Neural progenitor cell (in vitro differentiated cells): ENCODE data around the gene IBA57. TPM values are rescaled to one million over a fixed set of nuclear protein-coding genes. Genes with fewer than 3 reads are reported as not detected.

ENCODE experiments used
- DNase-seq: peaks from one replicate; pipeline ENCODE4 v3.0.0-alpha.2; 2016; ENCODE audit warnings: low spot score
- H2AFZ ChIP-seq: fragments of 200-600 bp; sonication (generic); replicated peaks from 2 replicates; pipeline ENCODE4 v1.6.1; 2016; ENCODE audit warnings: antibody characterized with exemption
- H3F3A ChIP-seq: fragments of 200-600 bp; sonication (generic); 2 replicates; pipeline ENCODE4 v1.6.1; 2016; ENCODE audit warnings: antibody characterized with exemption, low read depth
- H3K27ac ChIP-seq: fragments of 200-600 bp; sonication (generic); 2 replicates; pipeline ENCODE4 v1.5.1; 2016; ENCODE audit warnings: mild to moderate bottlenecking
- H3K27me3 ChIP-seq: fragments of 200-600 bp; sonication (generic); 2 replicates; pipeline ENCODE4 v1.6.1; 2016; ENCODE audit warnings: mild to moderate bottlenecking, moderate library complexity
- H3K36me3 ChIP-seq: fragments of 200-600 bp; sonication (generic); 2 replicates; pipeline ENCODE4 v1.5.1; 2016
- H3K4me1 ChIP-seq: fragments of 200-600 bp; sonication (generic); 2 replicates; pipeline ENCODE4 v1.6.1; 2016; ENCODE audit warnings: mixed run types
- H3K4me2 ChIP-seq: fragments of 200-600 bp; sonication (generic); 2 replicates; pipeline ENCODE4 v1.6.1; 2016
- H3K4me3 ChIP-seq: fragments of 200-600 bp; sonication (generic); 2 replicates; pipeline ENCODE4 v1.5.1; 2016
- H3K79me2 ChIP-seq: fragments of 200-600 bp; sonication (generic); 2 replicates; pipeline ENCODE4 v1.6.1; 2016; ENCODE audit warnings: low read depth
- H3K9ac ChIP-seq: fragments of 200-600 bp; sonication (generic); 2 replicates; pipeline ENCODE4 v1.6.1; 2016
- H3K9me3 ChIP-seq: fragments of 200-600 bp; sonication (generic); 2 replicates; pipeline ENCODE4 v1.5.1; 2016; ENCODE audit warnings: low read depth
- H4K20me1 ChIP-seq: fragments of 200-600 bp; sonication (generic); 2 replicates; pipeline ENCODE4 v1.6.1; 2016; ENCODE audit warnings: low read depth
- H3K27ac Mint-ChIP-seq: 3 replicates; pipeline ENCODE4 v1.8.0; 2021; ENCODE audit warnings: mixed read lengths
- H3K27me3 Mint-ChIP-seq: 2 replicates; pipeline ENCODE4 v1.8.0; 2022; ENCODE audit warnings: low read depth, mild to moderate bottlenecking, inconsistent platforms, moderate library complexity, mixed read lengths; ENCODE audit not compliant: insufficient read depth
- H3K36me3 Mint-ChIP-seq: 3 replicates; pipeline ENCODE4 v1.8.0; 2021; ENCODE audit warnings: mixed read lengths
- H3K4me1 Mint-ChIP-seq: 3 replicates; pipeline ENCODE4 v1.8.0; 2021; ENCODE audit warnings: mixed read lengths
- H3K4me3 Mint-ChIP-seq: 3 replicates; pipeline ENCODE4 v1.8.0; 2021; ENCODE audit warnings: mild to moderate bottlenecking, moderate library complexity, mixed read lengths
- H3K9me3 Mint-ChIP-seq: 3 replicates; pipeline ENCODE4 v1.8.0; 2020; ENCODE audit warnings: mixed read lengths
- EZH2 ChIP-seq: fragments of 200-600 bp; sonication (generic); IDR thresholded peaks from 2 replicates; pipeline ENCODE4 v1.6.1; 2017; ENCODE audit warnings: antibody characterized with exemption, mild to moderate bottlenecking, moderate library complexity
- EZH2phosphoT487 ChIP-seq: fragments of 200-600 bp; sonication (generic); IDR thresholded peaks from 2 replicates; pipeline ENCODE4 v1.6.1; 2017; ENCODE audit warnings: antibody characterized with exemption
- total RNA-seq: library from RNA; depleted of rRNA; stranded (reverse); fragments of >200 nt; gene quantifications from 2 replicates; pipeline ENCODE4 v1.2.3, GENCODE V29; 2015; ENCODE audit warnings: low replicate concordance
- TF ChIP-seq, protein P1 (sequence below): fragments of 200-600 bp; sonication (generic); IDR thresholded peaks from 2 replicates; pipeline ENCODE4 v1.5.1; 2017; ENCODE audit warnings: antibody characterized with exemption, mild to moderate bottlenecking

IBA57 gene
- total RNA-seq, 1 donor from 2014 or later: 2.2 TPM

DNA sequence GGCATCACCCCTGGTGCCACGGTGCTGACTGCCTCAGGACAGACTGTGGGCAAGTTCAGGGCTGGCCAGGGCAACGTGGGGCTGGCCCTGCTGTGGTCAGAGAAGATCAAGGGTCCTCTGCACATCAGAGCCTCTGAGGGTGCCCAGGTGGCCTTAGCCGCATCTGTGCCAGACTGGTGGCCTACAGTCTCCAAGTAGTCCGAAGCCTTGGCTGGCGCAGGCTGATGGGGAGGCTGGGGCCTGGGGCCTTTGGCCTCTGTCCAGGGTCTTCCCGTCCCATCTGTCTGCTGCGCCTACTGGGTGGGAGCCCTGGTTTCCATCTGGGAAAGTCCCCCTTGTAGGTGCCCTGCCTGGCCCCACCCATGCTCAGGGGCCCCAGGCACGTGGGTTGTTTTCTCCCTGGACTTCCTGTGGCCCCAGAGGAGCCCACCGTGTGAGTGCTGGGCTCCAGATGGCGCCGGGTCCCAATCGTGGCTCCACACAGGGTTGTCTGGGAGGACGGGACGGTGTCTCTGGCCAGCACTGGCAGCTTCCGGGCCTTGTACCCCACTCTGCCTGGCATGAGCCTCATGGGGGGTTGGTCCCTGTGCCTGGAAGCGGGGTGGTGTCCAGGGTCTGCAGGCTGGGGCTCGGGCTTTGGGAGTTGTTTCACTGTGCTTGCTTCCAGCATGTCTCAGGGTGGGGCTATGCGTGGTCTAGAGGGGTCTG, 9.9 kb downstream of the IBA57 start:
- H3K4me1 ChIP-seq: peaks cover 4% of the 10 kb centered on the region
- Mint-ChIP-seq H3K4me1 (no peaks in the 10 kb centered on the region), H3K36me3 (peaks cover 2% of the 10 kb centered on the region), H3K9me3 (no peaks in the 10 kb centered on the region), H3K27me3 (no peaks in the 10 kb centered on the region), H3K4me3 (peak overlapping the region; percentile 21), H3K27ac (no peak overlapping the region)
- no peak overlapping the region for H3K9ac ChIP-seq
- H3K4me3 ChIP-seq: no peak overlapping the region
- H3F3A ChIP-seq: no peaks in the 10 kb centered on the region
- no peaks in the 10 kb centered on the region for H3K36me3 ChIP-seq
- H3K79me2 ChIP-seq: peaks cover 11% of the 10 kb centered on the region
- H3K27ac ChIP-seq: no peak overlapping the region
- no peak overlapping the region for H3K4me2 ChIP-seq
- H3K27me3 ChIP-seq: no peaks in the 10 kb centered on the region
- no peaks in the 10 kb centered on the region for H3K9me3 ChIP-seq
- no peak for TF ChIP-seq EZH2phosphoT487
- TF ChIP-seq, protein P1, sequence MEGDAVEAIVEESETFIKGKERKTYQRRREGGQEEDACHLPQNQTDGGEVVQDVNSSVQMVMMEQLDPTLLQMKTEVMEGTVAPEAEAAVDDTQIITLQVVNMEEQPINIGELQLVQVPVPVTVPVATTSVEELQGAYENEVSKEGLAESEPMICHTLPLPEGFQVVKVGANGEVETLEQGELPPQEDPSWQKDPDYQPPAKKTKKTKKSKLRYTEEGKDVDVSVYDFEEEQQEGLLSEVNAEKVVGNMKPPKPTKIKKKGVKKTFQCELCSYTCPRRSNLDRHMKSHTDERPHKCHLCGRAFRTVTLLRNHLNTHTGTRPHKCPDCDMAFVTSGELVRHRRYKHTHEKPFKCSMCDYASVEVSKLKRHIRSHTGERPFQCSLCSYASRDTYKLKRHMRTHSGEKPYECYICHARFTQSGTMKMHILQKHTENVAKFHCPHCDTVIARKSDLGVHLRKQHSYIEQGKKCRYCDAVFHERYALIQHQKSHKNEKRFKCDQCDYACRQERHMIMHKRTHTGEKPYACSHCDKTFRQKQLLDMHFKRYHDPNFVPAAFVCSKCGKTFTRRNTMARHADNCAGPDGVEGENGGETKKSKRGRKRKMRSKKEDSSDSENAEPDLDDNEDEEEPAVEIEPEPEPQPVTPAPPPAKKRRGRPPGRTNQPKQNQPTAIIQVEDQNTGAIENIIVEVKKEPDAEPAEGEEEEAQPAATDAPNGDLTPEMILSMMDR: no peak
- DNase-seq: no peak
- peaks cover 22% of the 10 kb centered on the region for H4K20me1 ChIP-seq
- H2AFZ ChIP-seq: no peak overlapping the region

DNA sequence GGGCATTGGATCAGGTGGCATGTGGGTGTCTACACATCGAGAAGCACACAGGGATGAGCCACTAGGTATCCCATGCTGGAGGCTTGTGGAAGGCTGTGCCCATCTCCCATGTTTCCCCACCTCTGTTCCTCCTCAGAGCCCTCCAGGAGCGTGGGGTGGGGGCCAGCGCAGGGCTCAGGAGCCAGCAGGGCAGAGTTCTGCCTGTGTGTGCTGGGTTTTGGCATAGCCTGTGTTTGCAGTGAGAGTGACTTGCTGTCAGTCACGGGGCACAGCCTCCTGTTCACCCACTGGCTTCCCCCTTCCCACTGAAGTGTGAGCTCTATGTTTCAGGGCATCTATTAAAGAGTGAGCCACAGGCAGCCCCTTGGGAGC, 10.4 kb downstream of the IBA57 start:
- H3K9me3 ChIP-seq: no peaks in the 10 kb centered on the region
- H3K4me3 Mint-ChIP-seq: peak overlapping the region; percentile 21
- no peaks in the 10 kb centered on the region for H3K36me3 ChIP-seq

DNA sequence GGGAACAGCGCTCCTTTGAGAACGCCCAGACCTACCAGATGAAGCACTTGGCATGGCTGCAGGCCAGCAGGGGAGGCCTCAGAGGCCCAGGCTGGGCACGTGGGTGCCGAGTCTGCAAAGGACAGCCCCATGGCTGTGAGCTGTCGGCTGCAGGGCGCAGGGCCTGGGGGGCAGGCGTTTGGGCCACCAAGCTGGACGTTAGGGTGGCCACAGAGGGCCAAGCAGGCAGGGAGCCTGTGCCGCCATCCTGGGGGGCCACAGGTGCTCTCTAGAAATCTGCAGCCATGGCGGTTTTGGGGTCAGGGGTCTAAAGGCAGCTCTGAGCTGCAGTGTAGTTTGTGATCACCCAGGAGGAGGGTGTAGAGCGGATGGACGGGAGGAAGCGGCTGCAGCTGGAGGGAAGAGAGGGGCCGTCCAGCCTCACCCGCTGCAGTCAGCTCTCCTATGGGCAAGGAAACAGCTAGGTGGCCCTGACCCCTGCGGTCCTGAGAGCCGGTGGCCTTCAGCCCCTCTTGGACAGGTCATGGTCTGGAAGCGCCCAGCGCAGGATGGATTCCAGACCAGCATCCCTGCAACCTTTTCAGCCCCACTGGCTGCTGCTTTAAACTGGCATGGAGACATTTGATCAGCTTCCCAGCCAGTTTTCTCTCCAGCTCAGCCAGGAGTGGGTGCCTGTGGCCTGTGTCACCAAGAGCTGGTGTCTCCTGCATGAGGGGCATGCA, 11.0 kb downstream of the IBA57 start:
- no peak overlapping the region for H3K27ac Mint-ChIP-seq
- TF ChIP-seq EZH2phosphoT487: no peak
- TF ChIP-seq EZH2: no peak
- TF ChIP-seq, protein P1: no peak
- Histone ChIP-seq H2AFZ (no peak overlapping the region), H3K79me2 (peaks cover 11% of the 10 kb centered on the region), H3K9me3 (no peaks in the 10 kb centered on the region), H3F3A (no peaks in the 10 kb centered on the region), H3K27ac (no peak overlapping the region), H3K4me1 (peaks cover 4% of the 10 kb centered on the region), H3K4me3 (no peak overlapping the region), H3K36me3 (no peaks in the 10 kb centered on the region), H4K20me1 (peaks cover 22% of the 10 kb centered on the region), H3K4me2 (no peak overlapping the region), H3K27me3 (no peaks in the 10 kb centered on the region), H3K9ac (no peak overlapping the region)
- no peaks in the 10 kb centered on the region for H3K4me1 Mint-ChIP-seq
- H3K4me3 Mint-ChIP-seq: no peak overlapping the region
- no peaks in the 10 kb centered on the region for H3K27me3 Mint-ChIP-seq
- no peaks in the 10 kb centered on the region for H3K9me3 Mint-ChIP-seq
- no peak for DNase-seq
- peaks cover 2% of the 10 kb centered on the region for H3K36me3 Mint-ChIP-seq

More for the DNA sequence above, 10.4 kb downstream of the IBA57 start:
- Histone ChIP-seq H3K4me1 (peaks cover 4% of the 10 kb centered on the region), H3K79me2 (peaks cover 11% of the 10 kb centered on the region), H2AFZ (no peak overlapping the region), H3F3A (no peaks in the 10 kb centered on the region), H3K9ac (no peak overlapping the region), H3K4me3 (no peak overlapping the region), H3K4me2 (no peak overlapping the region), H3K27me3 (no peaks in the 10 kb centered on the region), H3K27ac (no peak overlapping the region), H4K20me1 (peaks cover 22% of the 10 kb centered on the region)
- peaks cover 2% of the 10 kb centered on the region for H3K36me3 Mint-ChIP-seq
- H3K4me1 Mint-ChIP-seq: no peaks in the 10 kb centered on the region
- no peak for TF ChIP-seq EZH2phosphoT487
- TF ChIP-seq EZH2: no peak
- TF ChIP-seq, protein P1: no peak
- DNase-seq: no peak
- H3K27me3 Mint-ChIP-seq: no peaks in the 10 kb centered on the region
- no peak overlapping the region for H3K27ac Mint-ChIP-seq
- no peaks in the 10 kb centered on the region for H3K9me3 Mint-ChIP-seq
